CD14-positive monocyte (primary cell): ENCODE data around the gene UQCRHL. TPM values are rescaled to one million over a fixed set of nuclear protein-coding genes. Genes with fewer than 3 reads are reported as not detected.
A peak's percentile ranks its signal among the peaks of the same experiment; 100 is the strongest.

Experiments
- DNase-seq, 3 donors: peaks; one replicate each; pipeline ENCODE4 v3.0.0-alpha.2; 2011 to 2022
- H2AFZ ChIP-seq: 2 replicates; pipeline ENCODE4 v1.6.0; 2012; ENCODE audit warnings: mild to moderate bottlenecking, low read depth, low read length, inconsistent platforms; ENCODE audit not compliant: insufficient read depth, poor library complexity, severe bottlenecking
- H3K27ac ChIP-seq, 2 donors: 1 replicate in 1 of 2; 2 replicates in 1 of 2; pipeline ENCODE4 v1.5.1; 2012 to 2013; ENCODE audit warnings: low read length in 2 of 2, control low read depth in 1 of 2, inconsistent platforms in 1 of 2, low read depth in 1 of 2, mild to moderate bottlenecking in 1 of 2
- H3K27me3 ChIP-seq, 2 donors: one replicate each; pipeline versions ENCODE4 v1.6.0 to v1.6.1; 2011 to 2013; ENCODE audit warnings: low read length in 2 of 2; ENCODE audit not compliant: control insufficient read depth in 2 of 2, insufficient read depth in 2 of 2
- H3K36me3 ChIP-seq, 2 donors: replicated peaks in 1 of 2; 1 replicate in 1 of 2; 2 replicates in 1 of 2; pipeline versions ENCODE4 v1.5.1 to v1.6.1; 2012 to 2013; ENCODE audit warnings: low read length in 2 of 2, control low read depth in 1 of 2, inconsistent platforms in 1 of 2, mild to moderate bottlenecking in 1 of 2; ENCODE audit not compliant: insufficient read depth in 2 of 2, control insufficient read depth in 1 of 2
- H3K4me1 ChIP-seq, 2 donors: 1 replicate in 1 of 2; 2 replicates in 1 of 2; pipeline versions ENCODE4 v1.5.1 to v1.6.1; 2012 to 2013; ENCODE audit warnings: low read length in 2 of 2, control low read depth in 1 of 2, inconsistent platforms in 1 of 2, mild to moderate bottlenecking in 1 of 2, moderate library complexity in 1 of 2; ENCODE audit not compliant: insufficient read depth in 2 of 2, control insufficient read depth in 1 of 2
- H3K4me2 ChIP-seq: replicated peaks from 2 replicates; pipeline ENCODE3; 2012; ENCODE audit warnings: low read length, moderate library complexity, mild to moderate bottlenecking; ENCODE audit not compliant: poor library complexity, severe bottlenecking; ENCODE audit errors: extremely low read depth
- H3K4me3 ChIP-seq, 3 experiments: fragments of 200-600 bp in 1 of 3; sonication (generic) in 1 of 3; replicated peaks in 1 of 3; 1 replicate in 2 of 3; 2 replicates in 1 of 3; pipeline ENCODE4 v1.5.1; 2011 to 2013; ENCODE audit warnings: low read length in 3 of 3, mild to moderate bottlenecking in 3 of 3, control low read depth in 2 of 3, low read depth in 2 of 3, inconsistent platforms in 1 of 3, moderate library complexity in 1 of 3
- H3K79me2 ChIP-seq: 2 replicates; pipeline ENCODE4 v1.6.0; 2012; ENCODE audit warnings: mild to moderate bottlenecking, control low read depth, inconsistent platforms, low read length, moderate library complexity; ENCODE audit not compliant: insufficient read depth
- H3K9ac ChIP-seq: 2 replicates; pipeline ENCODE4 v1.6.0; 2017; ENCODE audit warnings: low read length, mild to moderate bottlenecking; ENCODE audit not compliant: insufficient read depth, poor library complexity, severe bottlenecking
- H3K9me3 ChIP-seq, 2 donors: replicated peaks in 1 of 2; 1 replicate in 1 of 2; 2 replicates in 1 of 2; pipeline versions ENCODE4 v1.5.1 to v1.6.1; 2012 to 2013; ENCODE audit warnings: low read length in 2 of 2, control low read depth in 1 of 2; ENCODE audit not compliant: control insufficient read depth in 1 of 2, insufficient read depth in 1 of 2
- H4K20me1 ChIP-seq: 2 replicates; pipeline ENCODE4 v1.6.0; 2012; ENCODE audit warnings: mild to moderate bottlenecking, low read length, control low read depth, moderate library complexity; ENCODE audit not compliant: insufficient read depth
- H3K27ac Mint-ChIP-seq, 7 donors: one replicate each; pipeline ENCODE4 v1.8.0; 2020; ENCODE audit warnings: mild to moderate bottlenecking in 7 of 7, mixed read lengths in 7 of 7, moderate library complexity in 6 of 7, inconsistent platforms in 2 of 7
- H3K27me3 Mint-ChIP-seq, 3 donors: one replicate each; pipeline ENCODE4 v1.8.0; 2021 to 2022; ENCODE audit warnings: low read depth in 3 of 3, mild to moderate bottlenecking in 3 of 3, mixed read lengths in 3 of 3, moderate library complexity in 3 of 3, inconsistent platforms in 1 of 3
- H3K36me3 Mint-ChIP-seq, 2 donors: one replicate each; pipeline ENCODE4 v1.8.0; 2020; ENCODE audit warnings: mixed read lengths in 2 of 2, inconsistent platforms in 1 of 2, mild to moderate bottlenecking in 1 of 2
- H3K4me1 Mint-ChIP-seq: one replicate; pipeline ENCODE4 v1.8.0; 2020; ENCODE audit warnings: mild to moderate bottlenecking, mixed read lengths
- H3K4me3 Mint-ChIP-seq, 2 donors: one replicate each; pipeline ENCODE4 v1.8.0; 2020; ENCODE audit warnings: mild to moderate bottlenecking in 2 of 2, mixed read lengths in 2 of 2, moderate library complexity in 1 of 2
- H3K9me3 Mint-ChIP-seq, 7 donors: one replicate each; pipeline ENCODE4 v1.8.0; 2020 to 2022; ENCODE audit warnings: mixed read lengths in 7 of 7, mild to moderate bottlenecking in 6 of 7, moderate library complexity in 6 of 7, inconsistent platforms in 2 of 7
- WGBS: methylation state at CpG from one replicate; pipeline ENCODE4 v1.1.5; 2013; ENCODE audit warnings: missing lambda C conversion rate; ENCODE audit not compliant: insufficient coverage; 5-methylcytosine and 5-hydroxymethylcytosine counted together
- intact Hi-C, 2 donors: fragments of 100-400 bp; cut with micrococcal nuclease; formaldehyde crosslinking; loops; one replicate each; pipeline versions ENCODE4 v1.15.0 to v1.15.1; 2023
- polyA plus RNA-seq, 3 donors: library from polyadenylated mRNA; depleted of rRNA in 1 of 3; unstranded in 2 of 3; stranded (reverse) in 1 of 3; fragments of 300-500 nt in 2 of 3; fragments of >200 nt in 1 of 3; fragmentation: Illumina TruSeq in 2 of 3; gene quantifications; 1 replicate in 2 of 3; 2 replicates in 1 of 3; pipeline ENCODE4 v1.2.3, GENCODE V29; 2012 to 2021
- TF ChIP-seq, protein P1 (sequence below): fragments of 200-600 bp; IDR thresholded peaks from one replicate; pipeline ENCODE4 v1.8.0; 2022; ENCODE audit warnings: antibody characterized with exemption, mild to moderate bottlenecking

Gene UQCRHL
- polyA plus RNA-seq, 3 donors: 1.0 to 1.3 (median 1.0) TPM

DNA sequence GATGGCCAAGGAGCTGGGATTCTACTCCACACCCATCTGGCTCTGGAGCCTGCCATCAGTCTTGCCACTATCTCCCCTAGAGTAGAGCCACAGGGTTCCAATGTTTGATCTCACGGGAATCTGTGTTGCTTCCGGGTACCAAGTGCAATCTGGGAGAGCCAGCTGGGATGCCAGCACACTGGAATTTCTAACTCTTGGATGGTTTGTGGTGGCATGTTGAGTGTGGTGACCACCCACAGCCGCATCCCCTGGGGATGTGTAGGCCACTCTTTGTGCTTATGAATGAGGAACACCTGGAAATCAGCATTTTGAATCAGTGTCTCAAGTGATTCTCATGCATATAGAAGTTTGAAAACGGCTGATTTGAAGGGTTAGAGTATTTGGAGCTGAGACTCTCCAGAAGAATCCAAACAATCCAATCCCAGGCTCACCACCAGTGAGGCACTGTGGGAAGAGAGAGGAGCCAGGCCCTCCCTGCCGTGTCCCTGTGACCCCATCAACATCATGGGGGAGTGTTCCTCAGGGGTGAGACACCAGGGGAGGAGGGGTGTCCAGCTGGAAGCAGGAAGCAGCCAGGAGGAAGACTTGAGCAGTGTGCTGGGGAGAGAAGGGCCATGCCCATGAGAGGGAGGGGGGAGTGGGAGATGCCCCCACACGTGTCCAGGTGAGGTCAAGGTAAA is 35.5 kb downstream of the UQCRHL start:
- Mint-ChIP-seq H3K4me3 (no peak overlapping the region), H3K9me3 (peaks cover 0 to 2% (median 0%) of the 10 kb centered on the region in 7 donors), H3K4me1 (no peaks in the 10 kb centered on the region), H3K27me3 (peaks cover 9 to 12% (median 11%) of the 10 kb centered on the region in 3 donors), H3K27ac (peak overlapping the region in 1 of 7 donors; percentile 34), H3K36me3 (no peaks in the 10 kb centered on the region)
- Histone ChIP-seq H3K27ac (no peak overlapping the region), H2AFZ (no peak overlapping the region), H4K20me1 (no peaks in the 10 kb centered on the region), H3K79me2 (no peaks in the 10 kb centered on the region), H3K27me3 (no peaks in the 10 kb centered on the region), H3K4me3 (no peak overlapping the region), H3K4me2 (no peak overlapping the region), H3K9ac (no peak overlapping the region), H3K4me1 (no peaks in the 10 kb centered on the region), H3K36me3 (no peaks in the 10 kb centered on the region), H3K9me3 (no peaks in the 10 kb centered on the region)
- no peak for DNase-seq
- 84% methylated on average over 5 of the region's 6 CpGs for WGBS
- TF ChIP-seq, protein P1, sequence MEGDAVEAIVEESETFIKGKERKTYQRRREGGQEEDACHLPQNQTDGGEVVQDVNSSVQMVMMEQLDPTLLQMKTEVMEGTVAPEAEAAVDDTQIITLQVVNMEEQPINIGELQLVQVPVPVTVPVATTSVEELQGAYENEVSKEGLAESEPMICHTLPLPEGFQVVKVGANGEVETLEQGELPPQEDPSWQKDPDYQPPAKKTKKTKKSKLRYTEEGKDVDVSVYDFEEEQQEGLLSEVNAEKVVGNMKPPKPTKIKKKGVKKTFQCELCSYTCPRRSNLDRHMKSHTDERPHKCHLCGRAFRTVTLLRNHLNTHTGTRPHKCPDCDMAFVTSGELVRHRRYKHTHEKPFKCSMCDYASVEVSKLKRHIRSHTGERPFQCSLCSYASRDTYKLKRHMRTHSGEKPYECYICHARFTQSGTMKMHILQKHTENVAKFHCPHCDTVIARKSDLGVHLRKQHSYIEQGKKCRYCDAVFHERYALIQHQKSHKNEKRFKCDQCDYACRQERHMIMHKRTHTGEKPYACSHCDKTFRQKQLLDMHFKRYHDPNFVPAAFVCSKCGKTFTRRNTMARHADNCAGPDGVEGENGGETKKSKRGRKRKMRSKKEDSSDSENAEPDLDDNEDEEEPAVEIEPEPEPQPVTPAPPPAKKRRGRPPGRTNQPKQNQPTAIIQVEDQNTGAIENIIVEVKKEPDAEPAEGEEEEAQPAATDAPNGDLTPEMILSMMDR: no peak
- intact Hi-C loops: no loop called here

DNA sequence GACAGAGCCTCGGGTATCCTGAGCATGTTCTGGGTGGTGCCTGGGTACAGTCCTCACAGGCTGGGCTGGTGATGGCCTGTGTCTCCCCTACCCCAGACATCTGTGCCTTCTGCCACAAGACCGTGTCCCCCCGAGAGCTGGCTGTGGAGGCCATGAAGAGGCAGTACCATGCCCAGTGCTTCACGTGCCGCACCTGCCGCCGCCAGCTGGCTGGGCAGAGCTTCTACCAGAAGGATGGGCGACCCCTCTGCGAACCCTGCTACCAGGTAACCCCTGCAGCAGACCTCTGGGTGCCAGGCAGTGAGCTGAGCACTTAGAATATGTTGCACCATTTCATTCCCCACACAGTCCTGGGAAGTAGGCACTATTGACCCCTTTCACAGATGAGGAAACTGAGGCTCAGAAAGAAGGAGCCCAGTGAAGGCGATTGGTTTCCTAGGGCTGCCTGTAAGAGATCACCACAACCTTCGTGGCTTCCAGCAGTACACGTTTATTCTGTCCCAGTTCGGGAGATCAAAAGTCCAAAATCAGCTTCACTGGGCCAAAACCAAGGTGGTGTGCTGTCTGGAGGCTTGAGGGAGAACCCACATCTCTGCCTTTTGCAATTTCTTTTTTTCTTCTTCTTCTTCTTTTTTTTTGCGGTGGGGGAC is 37.0 kb downstream of the UQCRHL start:
- intact Hi-C loops: no loop called here
- H3K79me2 ChIP-seq: no peaks in the 10 kb centered on the region
- H3K27ac Mint-ChIP-seq: no peak overlapping the region

More for the DNA sequence above, 37.0 kb downstream of the UQCRHL start:
- H3K9ac ChIP-seq: no peak overlapping the region
- TF ChIP-seq, protein P1: no peak
- Mint-ChIP-seq H3K27me3 (peaks cover 7 to 14% (median 12%) of the 10 kb centered on the region in 3 donors), H3K4me3 (no peak overlapping the region), H3K4me1 (no peaks in the 10 kb centered on the region), H3K36me3 (no peaks in the 10 kb centered on the region), H3K9me3 (peaks cover 0 to 2% (median 0%) of the 10 kb centered on the region in 7 donors)
- no peak overlapping the region for H3K4me2 ChIP-seq
- no peaks in the 10 kb centered on the region for H3K9me3 ChIP-seq
- H2AFZ ChIP-seq: no peak overlapping the region
- no peaks in the 10 kb centered on the region for H3K36me3 ChIP-seq
- no peak for DNase-seq
- H3K27me3 ChIP-seq: no peaks in the 10 kb centered on the region
- no peak overlapping the region for H3K27ac ChIP-seq
- no peak overlapping the region for H3K4me3 ChIP-seq
- no peaks in the 10 kb centered on the region for H3K4me1 ChIP-seq
- no peaks in the 10 kb centered on the region for H4K20me1 ChIP-seq
- 96% methylated on average over 10 of the region's 14 CpGs for WGBS
